Gastrocnemius medialis (tissue), 4 donors: ENCODE measurements around the gene TMEM59L.
A peak's percentile ranks its signal among the peaks of the same experiment; 100 is the strongest.

Source experiments
- POLR2A ChIP-seq, 2 donors: fragments of 450-650 bp; IDR thresholded peaks; one replicate each; pipeline ENCODE4 v1.6.1; 2017; ENCODE audit warnings: antibody characterized with exemption in 2 of 2, mild to moderate bottlenecking in 2 of 2, moderate library complexity in 2 of 2
- TF ChIP-seq, protein P1 (sequence below), 5 experiments: fragments of 450-650 bp in 3 of 5; fragments of 200-600 bp in 2 of 5; sonication (generic) in 2 of 5; IDR thresholded peaks in 4 of 5; conservative IDR thresholded peaks in 1 of 5; 1 replicate in 4 of 5; 2 replicates in 1 of 5; pipeline ENCODE4 v1.5.1; 2016 to 2019; ENCODE audit warnings: antibody characterized with exemption in 5 of 5, mild to moderate bottlenecking in 3 of 5, moderate library complexity in 3 of 5

DNA sequence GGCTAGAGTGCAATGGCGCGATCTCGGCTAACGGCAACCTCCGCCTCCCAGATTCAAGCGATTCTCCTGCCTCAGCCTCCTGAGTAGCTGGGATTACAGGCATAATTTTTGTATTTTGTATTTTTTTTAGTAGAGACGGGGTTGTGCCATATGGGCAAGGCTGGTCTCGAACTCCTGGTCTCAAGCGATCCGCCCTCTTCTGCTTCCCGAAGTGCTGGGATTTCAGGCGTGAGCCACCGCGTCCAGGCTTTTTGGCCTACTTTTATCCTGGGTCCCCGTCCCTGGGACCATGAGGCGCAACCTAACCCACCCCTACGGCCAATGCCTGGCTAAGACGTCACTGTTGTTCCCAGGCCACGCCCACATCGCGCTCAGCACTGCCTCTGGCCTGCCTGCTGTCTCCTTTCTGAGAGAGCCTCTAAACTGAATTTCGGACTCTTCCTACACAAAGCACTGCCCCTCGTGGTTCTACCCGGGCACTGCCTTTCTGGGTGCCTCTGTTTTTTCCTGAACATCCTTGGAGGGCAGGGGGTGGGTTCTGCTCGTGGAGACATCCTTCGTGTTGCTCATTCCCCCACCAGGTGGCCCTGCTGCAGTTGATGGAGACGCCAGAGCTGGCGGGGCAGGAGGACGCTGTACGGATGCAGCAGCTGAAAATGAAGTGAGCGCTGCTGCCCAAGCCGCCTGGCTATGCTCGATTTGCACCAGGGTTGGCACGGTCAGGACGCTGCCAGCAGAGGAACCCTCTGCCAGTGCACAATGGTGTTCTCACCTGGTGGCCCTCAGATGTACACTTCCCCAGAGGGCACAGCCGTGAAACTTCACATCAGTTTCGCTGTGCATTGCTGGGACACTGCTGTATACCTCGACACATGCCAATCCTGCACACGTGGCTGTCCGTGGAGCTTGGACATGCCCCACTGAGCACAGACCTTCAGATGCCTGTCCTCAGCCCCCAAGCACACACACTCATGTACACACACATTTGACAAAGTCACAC is 22.1 kb upstream of the TMEM59L start:
- TF ChIP-seq, protein P1, sequence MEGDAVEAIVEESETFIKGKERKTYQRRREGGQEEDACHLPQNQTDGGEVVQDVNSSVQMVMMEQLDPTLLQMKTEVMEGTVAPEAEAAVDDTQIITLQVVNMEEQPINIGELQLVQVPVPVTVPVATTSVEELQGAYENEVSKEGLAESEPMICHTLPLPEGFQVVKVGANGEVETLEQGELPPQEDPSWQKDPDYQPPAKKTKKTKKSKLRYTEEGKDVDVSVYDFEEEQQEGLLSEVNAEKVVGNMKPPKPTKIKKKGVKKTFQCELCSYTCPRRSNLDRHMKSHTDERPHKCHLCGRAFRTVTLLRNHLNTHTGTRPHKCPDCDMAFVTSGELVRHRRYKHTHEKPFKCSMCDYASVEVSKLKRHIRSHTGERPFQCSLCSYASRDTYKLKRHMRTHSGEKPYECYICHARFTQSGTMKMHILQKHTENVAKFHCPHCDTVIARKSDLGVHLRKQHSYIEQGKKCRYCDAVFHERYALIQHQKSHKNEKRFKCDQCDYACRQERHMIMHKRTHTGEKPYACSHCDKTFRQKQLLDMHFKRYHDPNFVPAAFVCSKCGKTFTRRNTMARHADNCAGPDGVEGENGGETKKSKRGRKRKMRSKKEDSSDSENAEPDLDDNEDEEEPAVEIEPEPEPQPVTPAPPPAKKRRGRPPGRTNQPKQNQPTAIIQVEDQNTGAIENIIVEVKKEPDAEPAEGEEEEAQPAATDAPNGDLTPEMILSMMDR (IDR thresholded peaks at IDR 0.05 in 4 of 5, conservative IDR thresholded peaks at IDR 0.05 in 1 of 5): peak in 3 of 5 experiments; percentile 34 to 39 (median 36)
- TF ChIP-seq POLR2A (IDR thresholded peaks at IDR 0.05): no peak
